Measurements from ENCODE around the gene COQ10B.
A peak's percentile ranks its signal among the peaks of the same experiment; 100 is the strongest.

Gene COQ10B

GRCh38 chr2:197500503-197501131 lies 47.3 kb downstream of the COQ10B start:
- no peak for DNase-seq (ENCODE audit: low read depth in 2 of 2)

- DNase-seq (ENCODE audit: low read depth in 2 of 2), result no peak
These were observed 48.8 kb downstream of the COQ10B start for GRCh38 chr2:197502201-197502600.

GRCh38 chr2:197502685-197503084 lies 49.3 kb downstream of the COQ10B start:
- DNase-seq (ENCODE audit: low read depth in 2 of 2), result no peak

GRCh38 chr2:197504000-197504399 lies 50.6 kb downstream of the COQ10B start:
- DNase-seq (ENCODE audit: low read depth in 2 of 2), result no peak

- no peak for DNase-seq (ENCODE audit: low read depth in 2 of 2)
These were observed 51.2 kb downstream of the COQ10B start for GRCh38 chr2:197504512-197504911.

- no peak for DNase-seq (ENCODE audit: low read depth in 2 of 2)
These were observed 53.3 kb downstream of the COQ10B start for GRCh38 chr2:197506658-197507057.

GRCh38 chr2:197513915-197514314 lies 60.6 kb downstream of the COQ10B start:
- no peak for DNase-seq (ENCODE audit: low read depth in 2 of 2)

- no peak for DNase-seq (ENCODE audit: low read depth in 2 of 2)
These were observed 61.4 kb downstream of the COQ10B start for GRCh38 chr2:197514754-197515153.

GRCh38 chr2:197515315-197515738 lies 62.0 kb downstream of the COQ10B start:
- DNase-seq (ENCODE audit: low read depth in 2 of 2), result no peak

GRCh38 chr2:197515739-197516392 lies 62.5 kb downstream of the COQ10B start, which contains the start of gene MOB4:
TSS of gene MOB4 (plus strand) at chr2:197516066. CDS start at chr2:197516087, 21 bp downstream.
- peak; percentile 80 to 86 for DNase-seq (ENCODE audit: low read depth in 2 of 2)

GRCh38 chr2:197516393-197516761 lies 63.0 kb downstream of the COQ10B start:
- DNase-seq (ENCODE audit: low read depth in 2 of 2), result peak in 1 of 2 donors; percentile 4

GRCh38 chr2:197517150-197517549 lies 63.8 kb downstream of the COQ10B start:
- DNase-seq (ENCODE audit: low read depth in 2 of 2), result no peak
